Measurements from ENCODE around the gene CD79B. TPM values are rescaled to one million over a fixed set of nuclear protein-coding genes. Genes with fewer than 3 reads are reported as not detected.

Gene CD79B
- total RNA-seq, 2 experiments from 2014 or later: 39.1 to 40.9 TPM

DNA sequence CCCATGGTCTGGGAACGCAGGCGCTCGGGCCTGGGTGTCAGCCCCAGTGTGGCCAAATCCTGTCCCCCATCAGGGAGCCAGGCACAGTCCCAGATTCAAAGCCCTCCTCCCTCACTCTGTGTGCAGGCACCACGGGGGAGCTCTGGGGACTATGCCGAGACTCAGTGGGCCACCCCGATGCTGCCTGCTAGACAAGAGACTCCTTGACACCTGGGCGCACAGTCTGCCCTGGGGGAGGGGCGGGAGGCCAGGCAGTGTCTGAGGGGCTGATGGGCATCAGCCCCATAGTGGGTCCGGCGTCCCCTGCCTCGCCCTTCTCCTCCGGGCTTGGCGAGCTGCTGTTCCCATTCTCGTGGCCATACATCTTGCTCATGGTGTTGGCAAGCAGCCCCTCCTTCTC, 8.5 kb upstream of the CD79B start:
- Mint-ChIP-seq H3K36me3 (no peaks in the 10 kb centered on the region), H3K4me1 (ENCODE audit: low read depth) (peaks cover 4% of the 10 kb centered on the region), H3K4me3 (no peak overlapping the region), H3K27ac (no peak overlapping the region), H3K9me3 (no peaks in the 10 kb centered on the region), H3K27me3 (no peaks in the 10 kb centered on the region)
- intact Hi-C loops (cut with micrococcal nuclease): no loop called here
- DNase-seq: no peak
- CTCF ChIA-PET: interaction anchor here (0.5 to 1.2 kb wide), 3 partner anchors 10 to 70 kb away, joined by 3 to 5 read pairs (median 3); no protein-coding TSS in a partner anchor
- POLR2A ChIA-PET: no interaction called here

- no peak for DNase-seq
- Mint-ChIP-seq H3K4me1 (ENCODE audit: low read depth) (peaks cover 2% of the 10 kb centered on the region), H3K27me3 (no peaks in the 10 kb centered on the region), H3K36me3 (no peaks in the 10 kb centered on the region), H3K9me3 (no peaks in the 10 kb centered on the region), H3K27ac (no peak overlapping the region), H3K4me3 (no peak overlapping the region)
- ChIA-PET CTCF (interaction anchor here (1.0 to 1.3 kb wide), 3 partner anchors 9 to 193 kb away, joined by 3 to 6 read pairs (median 5); no protein-coding TSS in a partner anchor), POLR2A (no interaction called here)
- intact Hi-C loops (cut with micrococcal nuclease): no loop called here
Observed at GRCh38 chr17:63939884-63940283, 7.8 kb upstream of the CD79B start.

GRCh38 chr17:63939401-63939800, 7.3 kb upstream of the CD79B start:
- DNase-seq: no peak
- no peaks in the 10 kb centered on the region for H3K27me3 Mint-ChIP-seq
- ChIA-PET CTCF (interaction anchor here (1.0 to 1.3 kb wide), 3 partner anchors 8 to 194 kb away, joined by 3 to 6 read pairs (median 5); no protein-coding TSS in a partner anchor), POLR2A (no interaction called here)
- H3K36me3 Mint-ChIP-seq: no peaks in the 10 kb centered on the region
- intact Hi-C loops (cut with micrococcal nuclease): no loop called here
- H3K4me3 Mint-ChIP-seq: no peak overlapping the region
- H3K9me3 Mint-ChIP-seq: no peaks in the 10 kb centered on the region
- no peak overlapping the region for H3K27ac Mint-ChIP-seq
- H3K4me1 Mint-ChIP-seq (ENCODE audit: low read depth): peaks cover 2% of the 10 kb centered on the region

DNA sequence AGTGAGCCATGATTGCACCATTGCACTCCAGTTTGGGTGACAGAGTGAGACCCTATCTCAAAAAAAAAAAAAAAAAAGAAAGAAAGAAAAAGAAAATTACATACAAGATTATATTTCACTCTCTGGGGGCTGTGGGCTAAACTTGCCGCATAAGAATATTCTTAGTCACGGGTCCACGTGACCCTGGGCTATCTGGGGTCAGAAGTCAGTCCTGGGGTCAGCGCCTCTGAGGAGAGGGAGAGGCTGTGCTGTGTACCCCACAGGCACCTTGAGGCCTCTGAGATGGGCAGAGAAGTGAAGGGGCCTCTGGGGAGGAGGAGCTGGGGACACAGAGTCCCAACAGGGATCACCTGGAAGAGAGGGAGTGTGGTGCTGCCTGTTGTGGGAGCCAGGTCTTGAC, 5.8 kb upstream of the CD79B start:
- H3K27ac Mint-ChIP-seq: no peak overlapping the region
- ChIA-PET POLR2A (no interaction called here), CTCF (interaction anchor here (1.6 kb wide), 1 partner anchor 9 kb away, joined by 6 read pairs; no protein-coding TSS in a partner anchor)
- H3K4me1 Mint-ChIP-seq (ENCODE audit: low read depth): peaks cover 2% of the 10 kb centered on the region
- H3K9me3 Mint-ChIP-seq: no peaks in the 10 kb centered on the region
- no peak for DNase-seq
- H3K4me3 Mint-ChIP-seq: no peak overlapping the region
- H3K27me3 Mint-ChIP-seq: no peaks in the 10 kb centered on the region
- no peaks in the 10 kb centered on the region for H3K36me3 Mint-ChIP-seq
- intact Hi-C loops (cut with micrococcal nuclease): no loop called here

GRCh38 chr17:63937319-63937718, 5.2 kb upstream of the CD79B start:
- ChIA-PET POLR2A (interaction anchor here (0.6 kb wide), 2 partner anchors 9 to 121 kb away, joined by 3 to 4 read pairs; no protein-coding TSS in a partner anchor), CTCF (interaction anchor here (1.6 to 2.3 kb wide), 2 partner anchors 9 to 92 kb away, joined by 4 to 6 read pairs; no protein-coding TSS in a partner anchor)
- Mint-ChIP-seq H3K36me3 (no peaks in the 10 kb centered on the region), H3K27me3 (no peaks in the 10 kb centered on the region), H3K9me3 (no peaks in the 10 kb centered on the region), H3K4me1 (ENCODE audit: low read depth) (peaks cover 6% of the 10 kb centered on the region), H3K27ac (no peak overlapping the region), H3K4me3 (no peak overlapping the region)
- DNase-seq: no peak
- intact Hi-C loops (cut with micrococcal nuclease): no loop called here

DNA sequence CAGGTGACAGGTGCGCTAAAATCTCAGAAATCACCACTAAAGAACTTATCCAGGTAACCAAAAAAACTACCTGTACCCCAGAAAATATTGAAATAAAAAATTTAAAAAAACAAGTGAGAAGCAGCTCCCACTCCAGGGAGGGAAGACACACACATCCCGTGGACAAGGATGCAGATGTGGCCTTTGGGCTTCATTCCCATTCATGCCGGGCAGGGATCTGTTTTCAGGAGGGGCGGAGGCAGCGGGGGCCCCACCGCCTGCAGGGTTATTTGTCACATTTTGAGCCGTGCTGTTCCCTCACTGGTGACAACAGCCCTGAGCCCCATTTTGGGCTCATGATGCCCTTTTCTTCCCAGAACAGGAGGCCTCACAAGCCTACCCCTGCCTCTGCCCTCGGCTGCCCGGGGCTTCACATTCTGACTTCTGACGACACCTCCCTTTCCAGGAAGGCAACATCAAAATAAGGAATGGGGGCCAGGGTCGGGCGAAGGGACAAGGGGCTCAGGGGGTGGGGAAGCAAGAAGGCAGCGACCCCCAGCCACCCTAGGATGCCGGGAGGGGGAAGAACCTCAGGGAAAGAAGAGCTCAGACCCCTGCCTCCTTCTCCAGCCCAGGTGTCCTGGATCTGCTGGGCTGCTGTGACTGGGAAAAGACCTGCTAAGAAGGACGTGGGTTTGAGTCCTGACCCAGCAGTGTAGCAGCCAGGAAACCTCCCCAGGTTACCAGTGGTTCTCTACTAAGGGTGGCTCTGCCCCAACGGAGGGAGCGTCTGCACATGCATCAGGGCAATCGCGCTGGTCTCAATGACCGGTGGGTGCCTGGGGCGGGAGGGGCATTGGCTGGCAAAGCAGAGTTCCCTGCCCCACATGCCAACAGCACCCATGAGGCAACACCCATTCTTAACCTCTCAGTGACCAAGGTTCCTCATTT, 2.3 kb upstream of the CD79B start:
- peaks cover 19% of the 10 kb centered on the region for H3K4me1 Mint-ChIP-seq (ENCODE audit: low read depth)
- CTCF ChIA-PET: interaction anchor here (0.5 to 2.4 kb wide), 9 partner anchors 12 to 91 kb away, joined by 3 to 10 read pairs (median 6); no protein-coding TSS in a partner anchor
- H3K36me3 Mint-ChIP-seq: peaks cover 2% of the 10 kb centered on the region
- no peak overlapping the region for H3K4me3 Mint-ChIP-seq
- POLR2A ChIA-PET: no interaction called here
- H3K27ac Mint-ChIP-seq: no peak overlapping the region
- intact Hi-C loops (cut with micrococcal nuclease): loop anchor here (5.0 kb wide), 2 partner anchors 53 to 93 kb away; no protein-coding TSS in a partner anchor
- no peak for DNase-seq
- H3K9me3 Mint-ChIP-seq: no peaks in the 10 kb centered on the region
- H3K27me3 Mint-ChIP-seq: no peaks in the 10 kb centered on the region

DNA sequence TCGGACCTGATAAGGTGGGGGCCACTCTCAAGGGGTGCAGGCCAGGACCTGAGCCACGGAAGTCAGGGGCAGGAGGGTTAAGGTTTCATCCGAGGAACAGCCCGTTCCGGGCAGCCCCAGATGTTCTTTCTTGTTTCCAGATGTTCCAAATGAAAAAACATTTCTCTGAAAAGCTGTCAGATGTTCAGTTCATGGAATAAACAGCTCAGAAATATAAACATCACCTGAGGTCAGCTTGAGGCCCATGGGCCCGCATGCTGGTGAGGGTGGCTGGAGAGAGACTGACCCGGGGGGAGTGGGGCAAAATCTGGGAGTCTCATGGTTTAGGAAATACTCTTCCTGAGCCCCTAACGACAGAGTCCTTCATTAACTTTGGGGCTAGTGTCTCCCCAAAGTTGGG, 1.5 kb upstream of the CD79B start:
- ChIA-PET CTCF (interaction anchor here (1.0 to 3.1 kb wide), 8 partner anchors 13 to 92 kb away, joined by 3 to 18 read pairs (median 7); partner anchors contain the start of gene CSHL1), POLR2A (no interaction called here)
- no peak overlapping the region for H3K27ac Mint-ChIP-seq
- H3K27me3 Mint-ChIP-seq: no peaks in the 10 kb centered on the region
- no peak for DNase-seq
- H3K36me3 Mint-ChIP-seq: peaks cover 2% of the 10 kb centered on the region
- peaks cover 17% of the 10 kb centered on the region for H3K4me1 Mint-ChIP-seq (ENCODE audit: low read depth)
- no peaks in the 10 kb centered on the region for H3K9me3 Mint-ChIP-seq
- no peak overlapping the region for H3K4me3 Mint-ChIP-seq
- intact Hi-C loops (cut with micrococcal nuclease): loop anchor here (5.0 kb wide), 2 partner anchors 54 to 94 kb away; no protein-coding TSS in a partner anchor

GRCh38 chr17:63932721-63933120, 590 bp upstream of the CD79B start:
- peak overlapping the region; percentile 95 for H3K4me3 Mint-ChIP-seq
- peak overlapping the region; percentile 91 for H3K27ac Mint-ChIP-seq
- peaks cover 17% of the 10 kb centered on the region for H3K4me1 Mint-ChIP-seq (ENCODE audit: low read depth)
- ChIA-PET CTCF (interaction anchor here (1.2 to 3.1 kb wide), 12 partner anchors 9 to 487 kb away, joined by 3 to 26 read pairs (median 9); partner anchors contain the start of gene CSHL1), POLR2A (interaction anchor here (0.6 to 2.6 kb wide), 2 partner anchors 14 to 926 kb away, joined by 3 to 11 read pairs; no protein-coding TSS in a partner anchor)
- H3K27me3 Mint-ChIP-seq: no peaks in the 10 kb centered on the region
- no peaks in the 10 kb centered on the region for H3K9me3 Mint-ChIP-seq
- intact Hi-C loops (cut with micrococcal nuclease): loop anchor here (1.0 to 5.0 kb wide), 3 partner anchors 14 to 95 kb away; no protein-coding TSS in a partner anchor
- DNase-seq: no peak
- H3K36me3 Mint-ChIP-seq: peaks cover 2% of the 10 kb centered on the region

DNA sequence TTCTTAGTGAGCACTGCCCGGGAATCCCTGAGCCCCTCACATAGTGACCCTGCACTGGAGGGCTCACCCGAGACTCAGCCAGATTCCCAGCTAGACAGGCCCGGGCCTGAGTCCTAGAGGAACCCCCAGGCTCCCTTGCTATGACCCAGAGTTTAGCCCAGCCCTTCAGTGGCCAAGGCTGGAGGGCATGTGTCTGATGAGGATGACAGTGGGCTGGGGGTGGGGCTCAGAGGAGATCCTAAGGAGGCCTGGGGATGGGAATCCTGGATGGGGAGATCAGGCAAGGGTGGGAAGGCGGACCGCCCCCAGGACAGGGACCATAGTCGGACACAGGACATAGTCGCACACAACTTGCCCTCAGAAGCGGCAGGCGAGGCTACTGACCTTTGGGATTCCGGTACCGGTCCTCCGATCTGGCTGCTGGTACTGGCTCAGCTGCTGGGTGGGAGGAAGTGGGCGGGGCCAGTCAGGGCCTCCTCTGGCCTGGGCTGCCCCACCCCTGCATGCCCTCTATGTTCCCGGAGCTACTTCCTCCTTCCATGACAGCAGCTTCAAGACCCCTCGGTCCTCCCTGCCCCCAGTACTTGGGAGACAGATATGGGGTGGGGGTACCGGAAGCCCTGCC, 1.1 kb downstream of the CD79B start:
- H3K4me1 Mint-ChIP-seq (ENCODE audit: low read depth): peaks cover 17% of the 10 kb centered on the region
- peak; percentile 77 for DNase-seq
- ChIA-PET POLR2A (interaction anchor here (0.7 to 2.6 kb wide), 4 partner anchors 16 to 90 kb away, joined by 3 to 11 read pairs (median 3); partner anchors contain the start of genes ICAM2 and PRR29), CTCF (interaction anchor here (0.6 to 3.1 kb wide), 9 partner anchors 9 to 1804 kb away, joined by 4 to 26 read pairs (median 9); partner anchors contain the start of gene CSHL1)
- peak overlapping the region; percentile 91 for H3K27ac Mint-ChIP-seq
- H3K27me3 Mint-ChIP-seq: no peaks in the 10 kb centered on the region
- intact Hi-C loops (cut with micrococcal nuclease): loop anchor here (5.0 kb wide), 2 partner anchors 56 to 96 kb away; no protein-coding TSS in a partner anchor
- peaks cover 2% of the 10 kb centered on the region for H3K36me3 Mint-ChIP-seq
- peak overlapping the region; percentile 95 for H3K4me3 Mint-ChIP-seq
- no peaks in the 10 kb centered on the region for H3K9me3 Mint-ChIP-seq

DNA sequence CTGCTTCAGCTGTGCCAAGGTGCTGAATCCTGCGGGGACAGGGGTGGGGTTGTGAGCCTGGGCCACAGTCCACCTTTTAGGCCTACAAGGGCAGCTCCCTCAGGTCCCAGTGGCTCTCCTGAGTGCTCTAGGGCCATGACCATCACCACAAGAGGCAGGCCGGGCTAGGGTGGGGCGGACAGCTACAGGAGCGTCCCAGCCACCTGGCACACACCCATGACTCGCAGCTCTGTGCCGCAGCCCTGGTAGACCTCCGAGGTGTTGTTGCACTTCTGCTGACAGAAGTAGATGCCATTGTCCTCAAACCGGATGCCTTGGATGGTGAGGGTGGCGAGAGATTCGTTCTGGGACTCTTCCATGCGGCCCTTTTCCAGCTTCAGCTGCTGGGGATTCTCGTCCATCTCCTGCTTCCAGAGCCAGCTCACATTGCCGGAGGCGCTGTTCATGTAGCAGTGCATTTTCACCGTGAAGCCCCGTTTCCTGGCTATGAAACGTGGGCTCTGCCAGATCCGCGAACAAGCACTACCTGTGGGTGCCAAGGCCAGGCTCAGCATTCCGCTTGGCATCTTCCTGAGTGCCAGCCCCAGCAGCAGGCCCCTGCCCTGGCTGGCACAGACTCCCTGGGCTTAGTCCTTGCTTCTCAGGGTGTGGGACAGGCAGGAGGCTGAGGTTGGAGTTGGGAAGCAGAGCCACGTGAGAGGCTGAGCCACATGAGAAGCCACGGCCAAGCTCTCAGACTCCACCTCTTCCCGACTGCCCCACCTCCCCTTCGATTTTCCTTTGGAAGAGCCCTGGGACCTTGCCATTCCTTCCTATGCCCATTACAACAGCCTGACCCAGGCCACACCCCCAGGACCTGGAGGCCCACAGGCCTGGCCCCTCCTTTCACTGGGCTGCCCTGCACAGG, 2.0 kb downstream of the CD79B start:
- intact Hi-C loops (cut with micrococcal nuclease): loop anchor here (5.0 kb wide), 2 partner anchors 57 to 97 kb away; no protein-coding TSS in a partner anchor
- Mint-ChIP-seq H3K27me3 (no peaks in the 10 kb centered on the region), H3K27ac (no peak overlapping the region), H3K4me3 (no peak overlapping the region), H3K4me1 (ENCODE audit: low read depth) (peaks cover 17% of the 10 kb centered on the region), H3K36me3 (peaks cover 2% of the 10 kb centered on the region), H3K9me3 (no peaks in the 10 kb centered on the region)
- ChIA-PET POLR2A (interaction anchor here (0.7 to 2.6 kb wide), 2 partner anchors 17 to 68 kb away, joined by 3 to 11 read pairs; partner anchors contain the start of gene PRR29), CTCF (interaction anchor here (0.6 to 3.1 kb wide), 6 partner anchors 10 to 404 kb away, joined by 3 to 18 read pairs (median 5); no protein-coding TSS in a partner anchor)
- no peak for DNase-seq
